Stimulated activated CD8-positive, alpha-beta memory T cell treated with anti-CD3 and anti-CD28 coated beads, Interleukin-12 subunit alpha, Interleukin-12 subunit beta, amount 100 ng/mL, for 1 hour (primary cell): ENCODE results near the gene CHADL.
"Not testable (repeated sequence)": the region's sequence is repeated elsewhere in the genome, so short reads cannot be mapped to it uniquely, and the experiment has no call there.

Source experiments
- DNase-seq: peaks from one replicate; pipeline ENCODE4 v3.0.0-alpha.2; 2020; ENCODE audit warnings: low read depth

The CHADL gene, protein sequence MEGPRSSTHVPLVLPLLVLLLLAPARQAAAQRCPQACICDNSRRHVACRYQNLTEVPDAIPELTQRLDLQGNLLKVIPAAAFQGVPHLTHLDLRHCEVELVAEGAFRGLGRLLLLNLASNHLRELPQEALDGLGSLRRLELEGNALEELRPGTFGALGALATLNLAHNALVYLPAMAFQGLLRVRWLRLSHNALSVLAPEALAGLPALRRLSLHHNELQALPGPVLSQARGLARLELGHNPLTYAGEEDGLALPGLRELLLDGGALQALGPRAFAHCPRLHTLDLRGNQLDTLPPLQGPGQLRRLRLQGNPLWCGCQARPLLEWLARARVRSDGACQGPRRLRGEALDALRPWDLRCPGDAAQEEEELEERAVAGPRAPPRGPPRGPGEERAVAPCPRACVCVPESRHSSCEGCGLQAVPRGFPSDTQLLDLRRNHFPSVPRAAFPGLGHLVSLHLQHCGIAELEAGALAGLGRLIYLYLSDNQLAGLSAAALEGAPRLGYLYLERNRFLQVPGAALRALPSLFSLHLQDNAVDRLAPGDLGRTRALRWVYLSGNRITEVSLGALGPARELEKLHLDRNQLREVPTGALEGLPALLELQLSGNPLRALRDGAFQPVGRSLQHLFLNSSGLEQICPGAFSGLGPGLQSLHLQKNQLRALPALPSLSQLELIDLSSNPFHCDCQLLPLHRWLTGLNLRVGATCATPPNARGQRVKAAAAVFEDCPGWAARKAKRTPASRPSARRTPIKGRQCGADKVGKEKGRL

DNA sequence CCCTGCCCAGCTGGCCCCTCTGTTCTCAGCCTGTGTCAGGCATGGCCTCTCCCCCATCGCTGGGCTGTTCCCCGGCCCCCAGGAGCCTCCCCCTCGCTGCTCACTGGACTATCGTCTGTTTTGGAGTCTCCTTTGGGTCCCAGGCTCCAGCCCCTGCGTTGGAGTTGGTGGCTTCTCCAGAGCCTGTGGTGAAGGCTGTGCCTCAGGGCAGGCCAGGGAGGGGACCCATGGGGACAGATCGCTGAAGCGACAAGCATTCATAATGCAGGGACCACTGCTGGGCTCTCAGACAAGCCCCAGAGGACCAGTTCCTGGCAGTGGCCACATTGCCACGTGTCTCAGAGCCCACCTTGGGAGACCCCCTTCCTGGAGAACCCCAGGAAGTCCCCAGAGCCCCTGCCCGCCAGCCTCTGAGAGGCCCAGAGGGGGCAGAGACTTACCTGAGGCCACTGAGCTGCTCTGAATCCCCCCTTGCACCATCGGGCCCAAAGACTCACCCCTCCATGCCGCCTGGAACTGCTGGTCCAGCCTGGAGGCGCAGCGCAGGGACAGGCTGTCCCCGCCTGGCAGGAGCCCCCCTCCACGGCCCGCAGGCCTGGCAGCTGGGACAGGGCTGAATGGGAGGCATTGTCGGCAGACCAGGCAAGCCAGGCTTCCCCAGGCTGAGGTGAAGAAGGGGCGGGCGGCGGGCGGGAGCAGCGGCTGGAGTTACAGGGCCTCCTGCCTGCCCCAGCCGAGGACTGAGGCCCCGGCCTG is at the start of gene CHADL:
Gene CHADL (minus strand): TSS at position 555 of the 756 bp plus-strand sequence. CDS start 50 bp downstream, at position 505.
- no peak for DNase-seq

DNA sequence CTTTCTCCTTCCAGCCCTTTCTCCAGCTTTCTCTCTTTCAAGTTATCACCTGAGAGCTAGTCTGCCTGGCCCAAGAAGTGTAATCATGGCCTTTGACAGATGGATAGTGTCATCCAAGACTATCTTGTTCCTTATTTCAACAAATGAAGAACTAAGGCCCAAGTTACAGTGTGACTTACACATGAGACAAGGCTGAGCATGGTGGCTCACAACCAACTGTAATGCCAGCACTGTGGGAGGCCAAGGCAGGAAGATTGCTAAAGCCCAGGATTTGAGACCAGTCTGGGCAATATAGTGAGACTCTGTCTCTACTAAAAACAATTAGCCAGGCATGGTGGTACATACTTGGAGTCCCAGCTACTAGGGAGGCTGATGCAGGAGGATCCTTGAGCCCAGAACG is 48.9 kb upstream of the CHADL start:
- no peak for DNase-seq

DNA sequence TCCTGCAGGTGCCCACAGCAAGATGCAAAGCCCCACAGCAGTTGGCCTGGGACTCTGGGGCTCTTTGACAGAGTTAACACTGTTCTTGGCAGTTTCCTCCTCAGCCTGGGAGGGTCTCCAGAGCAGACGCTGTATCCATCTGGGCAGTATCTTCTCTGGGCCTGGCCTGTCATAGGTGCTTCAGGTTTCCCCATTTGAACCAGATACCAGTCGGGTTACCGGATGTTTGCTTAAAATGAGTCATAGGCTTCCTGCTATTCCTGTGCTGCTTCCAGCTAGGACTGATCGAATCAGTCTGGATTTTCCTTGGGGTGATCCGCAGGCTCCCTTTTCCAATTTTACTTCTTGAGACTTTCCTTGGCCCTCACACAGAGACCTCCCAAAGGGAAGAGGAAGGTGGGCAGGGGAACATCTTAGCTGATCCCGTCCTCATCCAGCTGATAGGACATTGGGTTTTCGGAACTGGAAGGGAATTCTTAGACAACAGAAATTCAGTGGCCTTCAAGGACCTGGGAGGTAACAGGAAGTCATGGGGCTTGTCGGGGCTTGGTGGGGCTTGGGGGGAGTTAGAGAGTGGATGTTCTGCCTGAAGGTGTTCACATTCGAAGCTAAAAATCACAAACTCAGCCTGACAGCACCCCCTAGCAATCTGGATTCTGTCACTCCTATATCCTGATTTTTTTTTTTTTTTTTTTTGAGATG is 47.7 kb upstream of the CHADL start:
- DNase-seq: no peak

DNA sequence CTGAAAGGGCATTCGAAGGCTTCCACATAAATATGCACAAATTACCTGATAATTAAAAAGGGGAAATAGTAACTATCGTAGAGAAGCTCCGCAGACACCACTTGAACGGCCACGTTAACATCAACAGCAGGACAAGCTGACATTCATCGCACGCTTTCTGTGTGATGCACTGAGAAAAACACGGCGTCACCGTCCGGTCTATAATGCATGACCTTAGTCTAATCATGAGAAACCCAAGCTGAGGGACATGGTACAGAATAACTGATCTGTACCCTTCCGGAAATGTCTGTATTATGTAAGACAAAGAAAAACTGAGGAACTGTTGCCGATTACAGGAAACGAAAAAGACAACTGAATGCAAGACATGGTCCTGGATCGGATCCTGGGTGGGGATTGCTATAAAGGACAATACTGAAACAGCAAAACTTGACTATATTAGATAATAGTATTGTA is 45.9 kb upstream of the CHADL start:
- peak; percentile 15 for DNase-seq

DNA sequence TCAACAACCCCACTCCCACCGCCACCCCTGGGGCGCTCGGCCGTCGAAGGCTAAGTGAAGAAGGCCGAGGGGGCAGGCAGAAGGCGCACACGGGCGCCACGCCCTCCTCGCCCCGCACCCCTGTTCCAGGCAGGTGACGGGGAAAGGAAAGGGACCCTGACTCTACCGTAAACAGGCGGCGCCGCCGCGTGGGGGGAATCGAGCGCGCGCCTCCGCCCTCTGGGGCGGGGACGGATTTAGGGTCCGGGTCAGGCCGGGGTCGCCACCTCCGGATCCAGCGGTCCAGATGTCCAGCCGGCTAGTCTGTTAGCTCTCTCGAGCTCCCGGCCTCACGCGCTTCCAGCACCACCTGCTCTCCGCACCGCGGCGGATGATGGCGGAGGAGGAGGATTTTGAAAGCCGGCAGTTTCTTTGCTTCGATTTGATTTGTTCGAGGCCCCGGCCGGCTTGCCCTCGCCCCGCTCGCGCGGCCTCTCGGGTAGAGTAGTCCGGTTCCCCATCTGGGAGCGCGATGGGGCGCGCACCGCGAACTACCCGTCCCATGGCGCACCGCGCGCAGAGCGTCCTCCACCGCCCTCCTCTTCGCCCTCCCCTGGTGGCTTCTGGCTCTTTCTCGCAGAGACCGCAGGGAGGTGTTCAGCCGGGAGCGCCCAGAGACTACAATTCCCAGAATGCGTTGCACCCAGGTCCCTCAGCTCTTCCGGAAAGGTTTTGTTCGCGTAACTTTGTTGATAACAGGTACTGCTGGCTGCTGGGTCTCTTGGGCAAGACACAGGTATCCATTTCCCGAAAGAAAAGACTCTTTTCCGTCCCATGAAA is 45.3 kb upstream of the CHADL start, which contains the start of gene RANGAP1:
Gene RANGAP1 (minus strand): TSS at position 368 of the 819 bp plus-strand sequence. CDS start 5,143 bp downstream, outside the sequence.
- peak; percentile 96 for DNase-seq

DNA sequence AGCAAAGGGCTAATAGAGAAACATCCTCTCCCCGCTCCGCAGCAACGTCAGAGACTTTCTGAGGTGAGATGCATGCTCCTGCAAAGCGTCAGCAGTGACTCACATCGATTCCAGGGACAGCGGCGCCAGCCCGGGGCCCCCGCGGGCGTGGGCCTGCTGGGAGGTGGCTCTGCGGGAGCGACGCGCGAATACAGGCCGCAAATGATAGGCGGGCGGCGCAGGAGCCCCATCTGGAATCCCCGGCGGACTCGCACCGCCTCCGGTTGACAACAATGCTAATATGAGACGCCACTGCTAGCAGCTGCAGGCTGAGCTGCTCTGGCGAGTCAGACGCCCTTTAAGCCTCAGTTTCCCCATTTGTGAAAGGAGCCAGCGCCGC is 44.7 kb upstream of the CHADL start:
- DNase-seq: peak; percentile 68

DNA sequence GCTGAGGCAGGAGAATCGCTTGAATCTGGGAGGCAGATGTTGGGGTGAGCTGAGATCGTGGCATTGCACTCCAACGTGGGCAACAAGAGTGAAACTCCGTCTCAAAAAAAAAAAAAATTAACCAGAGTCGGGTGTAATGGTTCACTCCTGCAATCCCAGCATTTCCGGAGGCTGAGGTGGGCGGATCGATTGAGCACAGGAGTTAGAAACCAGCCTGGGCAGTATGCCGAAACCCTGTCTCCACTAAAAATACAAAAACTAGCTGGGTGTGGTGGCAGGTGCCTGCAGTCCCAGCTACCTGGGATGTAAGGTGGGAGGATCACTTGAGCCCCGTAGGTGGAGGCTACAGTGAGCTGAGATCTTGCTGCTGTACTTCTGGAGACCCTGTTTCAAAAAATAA is 43.7 kb upstream of the CHADL start:
- DNase-seq: no peak

DNA sequence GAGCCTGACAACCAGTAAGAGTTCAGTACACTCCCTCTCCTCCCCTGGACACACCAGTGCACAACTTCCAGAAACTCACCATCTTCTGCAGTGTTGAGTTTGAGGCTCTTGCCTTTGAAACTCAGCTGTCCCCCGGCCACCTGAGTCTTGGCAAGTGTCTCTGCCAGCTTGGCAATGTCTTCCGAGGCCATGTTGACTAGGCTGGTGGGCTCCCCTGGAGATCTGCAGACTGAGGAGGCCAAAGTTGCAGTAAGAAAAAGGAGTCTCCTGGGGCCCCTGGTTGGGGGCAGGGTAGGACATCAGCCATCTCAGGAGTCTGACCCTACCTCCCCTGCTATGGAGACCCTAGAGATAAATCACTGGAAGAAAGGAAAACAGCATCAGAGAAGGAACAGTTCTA is 40.1 kb upstream of the CHADL start:
- DNase-seq: no peak

DNA sequence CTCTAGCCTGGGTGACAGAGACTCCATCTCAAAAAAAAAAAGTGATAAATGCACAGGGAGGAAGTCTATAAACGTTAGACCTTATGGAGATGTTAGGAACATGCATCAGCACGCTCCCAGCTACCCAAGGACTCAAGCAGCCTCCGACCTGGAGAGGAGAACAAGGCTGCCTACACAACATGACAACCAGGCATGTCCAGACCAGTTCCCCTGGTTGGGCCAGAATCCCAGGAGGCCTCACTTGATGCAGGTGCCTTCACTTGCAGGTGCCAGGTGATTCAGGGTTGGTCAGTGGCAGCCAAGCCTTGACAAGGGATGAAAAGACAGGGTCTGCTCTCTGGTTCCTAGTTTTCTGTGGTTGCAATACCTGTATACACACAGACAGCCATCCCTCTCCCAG is 39.3 kb upstream of the CHADL start:
- no peak for DNase-seq

DNA sequence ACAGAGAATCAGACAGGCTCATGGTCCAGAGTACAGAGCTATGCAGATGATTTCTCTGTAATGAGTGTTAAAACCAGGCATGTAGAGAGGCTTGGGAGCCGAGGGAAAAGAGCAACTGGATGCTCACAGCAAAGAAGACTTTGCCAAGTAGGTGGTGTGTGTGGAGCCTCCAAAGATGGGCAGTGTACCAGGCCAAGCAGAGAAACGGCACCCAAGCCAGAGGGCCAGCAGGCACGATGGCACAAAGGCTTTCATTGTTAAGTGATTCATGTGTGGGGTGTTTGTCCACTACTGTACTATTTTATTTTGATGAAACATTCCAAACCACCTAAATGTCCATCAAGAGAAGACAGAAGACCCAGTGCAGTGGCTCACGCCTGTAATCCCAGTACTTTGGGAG is 34.1 kb upstream of the CHADL start:
- no peak for DNase-seq

DNA sequence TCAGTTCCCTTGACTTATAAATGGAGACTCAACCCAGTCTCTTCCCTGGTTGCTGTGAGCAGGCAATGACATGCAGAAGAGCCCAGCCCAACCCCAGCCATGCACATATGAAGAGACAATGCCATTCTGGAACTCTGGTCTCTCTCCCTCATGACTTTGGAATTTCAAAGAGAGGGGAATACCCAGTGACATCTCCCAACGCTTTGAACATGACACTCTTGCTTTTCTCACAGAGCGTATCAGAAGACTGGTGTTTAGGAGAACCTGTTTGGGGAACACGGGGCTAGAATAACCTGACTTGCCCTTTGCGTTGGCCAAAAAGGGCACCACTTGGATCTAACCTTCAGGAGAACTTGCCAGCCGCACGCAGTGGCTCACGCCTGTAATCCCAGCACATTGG is 32.4 kb upstream of the CHADL start:
- DNase-seq: no peak

DNA sequence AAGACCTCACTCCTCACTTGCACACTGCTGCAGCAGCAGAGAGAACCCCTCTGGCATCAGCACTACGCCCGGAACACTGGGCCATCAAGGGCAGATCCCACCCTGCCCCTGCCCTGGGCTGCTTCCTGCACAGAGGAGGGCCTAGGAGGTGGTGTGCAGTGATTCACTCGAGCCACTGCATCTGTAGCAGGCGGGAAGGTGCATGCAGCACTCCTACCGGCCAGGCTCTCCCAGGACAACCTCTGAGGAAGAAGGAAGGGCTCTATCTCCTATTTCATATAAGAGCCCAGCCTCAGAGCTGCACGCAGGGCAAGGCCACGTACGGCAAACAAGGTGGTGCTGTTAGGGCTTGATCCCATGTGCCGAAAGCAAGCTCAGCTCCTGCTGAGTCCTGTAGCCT is 31.1 kb upstream of the CHADL start:
- DNase-seq: no peak

DNA sequence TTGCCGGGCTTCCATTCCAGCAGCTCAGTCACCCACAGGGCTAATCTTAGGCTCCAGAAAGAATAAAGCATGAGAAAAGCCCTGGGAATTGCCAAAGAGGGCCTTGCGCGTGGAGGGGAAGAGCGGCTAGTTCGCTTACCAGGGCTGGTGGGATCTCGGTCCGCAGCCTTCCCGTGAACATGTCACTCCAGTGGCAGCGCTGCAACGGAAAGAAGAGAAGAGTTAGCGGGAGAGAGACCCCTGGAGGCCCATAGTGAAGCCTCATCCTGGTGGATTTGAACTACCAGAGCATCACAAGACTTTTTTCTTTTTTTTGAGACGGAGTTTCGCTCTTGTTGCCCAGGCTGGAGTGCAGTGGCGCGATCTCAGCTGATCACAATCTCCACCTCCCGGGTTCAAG is 27.2 kb upstream of the CHADL start:
- no peak for DNase-seq

DNA sequence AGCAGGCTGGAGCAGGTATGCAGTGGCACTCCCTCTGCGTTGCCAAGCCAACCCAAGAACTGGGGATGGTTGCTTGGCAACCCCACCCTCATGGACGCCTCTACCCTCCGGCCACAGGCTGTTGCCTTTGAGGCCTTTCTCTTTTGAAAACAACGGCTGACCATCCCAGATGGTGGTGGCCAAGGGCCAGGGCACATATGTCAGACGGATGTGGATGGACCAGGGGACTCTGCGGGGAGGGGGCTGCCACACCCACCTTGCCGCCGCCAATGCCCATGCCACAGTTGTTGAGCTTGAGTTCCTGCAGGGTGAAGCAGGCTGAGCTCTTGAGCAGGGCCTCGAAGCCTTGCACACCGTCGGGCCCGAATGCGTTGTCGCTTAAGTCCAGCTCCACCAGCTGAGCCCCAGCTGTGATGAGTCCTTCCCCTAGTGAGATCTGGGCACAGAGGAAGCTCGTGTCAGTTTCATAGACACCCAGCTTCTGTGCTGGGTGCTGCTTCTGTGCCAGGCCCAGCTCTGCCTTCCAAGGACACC is 23.7 kb upstream of the CHADL start:
- no peak for DNase-seq

DNA sequence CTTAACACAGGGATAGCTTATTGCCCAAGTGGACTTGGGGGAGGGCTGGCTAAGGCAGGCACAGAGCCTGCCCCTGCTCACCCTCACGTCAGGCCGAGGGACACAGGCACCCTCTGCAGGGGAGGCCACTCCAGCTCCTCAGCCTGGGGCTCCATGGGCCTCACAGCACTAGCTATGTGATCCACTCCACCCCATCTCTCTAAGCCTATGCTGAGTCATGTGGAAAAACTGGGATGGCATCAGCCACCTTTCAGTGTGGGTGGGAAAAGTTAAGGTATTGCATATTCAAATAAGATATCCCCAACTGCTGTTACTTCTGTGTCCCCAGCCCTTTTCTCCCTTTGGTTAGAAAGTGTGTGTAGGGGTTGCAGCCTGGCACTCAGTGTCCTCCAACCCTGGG is 23.0 kb upstream of the CHADL start:
- DNase-seq: no peak

DNA sequence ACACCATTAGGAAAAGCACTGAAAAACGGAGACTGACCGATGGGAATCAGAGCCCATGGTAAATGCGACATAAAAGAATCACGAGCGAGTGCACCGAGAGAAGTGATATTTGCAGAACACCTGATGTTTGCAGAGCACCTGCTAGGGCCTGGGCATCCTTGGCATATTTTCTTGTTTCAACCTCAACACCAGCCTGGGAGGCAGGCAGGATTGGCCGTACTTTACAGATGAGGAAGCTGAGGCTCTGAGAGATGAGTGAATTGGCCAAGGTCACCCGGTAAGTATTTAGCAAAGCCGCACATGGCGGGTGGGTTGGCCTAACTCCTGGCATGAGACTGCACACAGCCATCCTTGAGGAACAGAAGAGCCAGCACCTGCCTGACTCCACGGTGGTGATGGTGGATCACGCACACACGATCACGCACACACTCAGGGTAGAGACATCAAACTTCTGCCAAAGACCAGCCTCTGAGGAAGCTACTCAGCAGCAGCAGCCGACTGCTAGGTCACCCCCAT is 21.6 kb upstream of the CHADL start:
- no peak for DNase-seq

DNA sequence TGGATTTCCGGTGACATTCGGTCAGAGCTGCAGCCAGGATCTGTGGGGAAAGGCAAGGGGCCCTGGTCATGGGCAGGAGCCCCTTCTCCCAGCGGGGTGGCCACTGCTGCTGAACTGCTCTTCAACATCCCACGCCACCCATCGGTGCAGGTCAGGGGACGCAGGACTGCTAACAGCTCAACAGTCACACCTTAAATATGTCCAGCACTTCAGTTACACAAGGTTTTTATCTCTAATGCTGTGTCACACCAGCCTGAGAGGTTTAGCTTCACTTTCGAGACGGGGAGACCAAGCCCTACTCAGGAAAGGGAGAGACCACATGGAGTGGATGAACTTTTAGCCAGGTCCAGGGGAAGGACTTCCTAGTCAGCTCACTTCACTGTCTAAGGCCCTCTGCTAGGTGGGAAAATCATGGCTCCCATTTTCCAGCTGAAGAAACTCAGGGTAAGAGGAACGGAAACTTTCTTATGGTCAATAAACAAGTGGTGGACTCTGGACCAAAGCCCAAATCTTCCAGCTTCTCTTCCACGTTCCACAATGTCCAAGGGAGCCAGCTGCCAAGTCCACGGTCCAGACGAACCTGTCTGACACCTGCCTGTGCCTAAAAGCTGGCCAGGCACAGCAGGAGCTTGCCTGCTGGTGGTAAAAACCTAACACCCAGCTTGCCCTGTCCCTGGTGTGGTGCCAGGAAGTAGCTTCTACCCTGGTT is 21.0 kb upstream of the CHADL start:
- DNase-seq: no peak

DNA sequence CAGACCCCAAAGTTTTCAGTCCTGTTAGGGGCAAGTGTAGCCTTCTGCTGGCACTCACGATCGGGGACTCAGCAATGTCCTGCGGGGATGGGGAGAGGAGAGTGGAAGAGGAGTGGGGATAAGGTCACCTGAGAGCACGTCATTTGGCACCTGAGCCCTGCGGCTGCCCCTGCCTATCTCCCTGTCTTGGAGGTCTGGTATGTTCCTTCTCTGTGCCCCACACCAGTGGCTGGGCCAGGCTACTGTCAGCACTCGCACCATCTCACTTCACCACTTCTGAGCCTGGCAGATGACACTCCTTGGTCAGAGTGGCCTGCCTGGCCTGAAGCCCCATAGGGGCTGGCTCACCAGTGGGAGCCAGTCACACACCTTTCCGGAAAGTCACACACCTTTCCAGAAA is 20.1 kb upstream of the CHADL start:
- DNase-seq: no peak

DNA sequence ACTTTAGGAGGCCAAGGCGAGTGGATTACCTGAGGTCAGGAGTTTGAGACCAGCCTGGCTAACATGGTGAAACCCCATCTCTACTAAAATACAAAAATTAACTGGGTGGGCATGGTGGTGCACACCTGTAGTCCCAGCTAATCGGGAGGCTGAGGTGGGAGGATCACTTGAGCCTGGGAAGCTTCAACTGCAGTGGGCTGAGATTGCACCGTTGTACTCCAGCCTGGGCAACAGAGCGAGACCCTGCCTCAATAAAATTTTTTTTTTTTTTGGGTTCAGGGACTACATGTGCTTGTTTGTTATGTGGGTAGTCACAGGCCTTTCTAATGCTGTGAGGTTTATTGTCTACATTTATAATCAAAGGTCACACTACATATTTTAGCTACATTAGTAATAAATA is 19.0 kb upstream of the CHADL start:
- not testable (repeated sequence) for DNase-seq

DNA sequence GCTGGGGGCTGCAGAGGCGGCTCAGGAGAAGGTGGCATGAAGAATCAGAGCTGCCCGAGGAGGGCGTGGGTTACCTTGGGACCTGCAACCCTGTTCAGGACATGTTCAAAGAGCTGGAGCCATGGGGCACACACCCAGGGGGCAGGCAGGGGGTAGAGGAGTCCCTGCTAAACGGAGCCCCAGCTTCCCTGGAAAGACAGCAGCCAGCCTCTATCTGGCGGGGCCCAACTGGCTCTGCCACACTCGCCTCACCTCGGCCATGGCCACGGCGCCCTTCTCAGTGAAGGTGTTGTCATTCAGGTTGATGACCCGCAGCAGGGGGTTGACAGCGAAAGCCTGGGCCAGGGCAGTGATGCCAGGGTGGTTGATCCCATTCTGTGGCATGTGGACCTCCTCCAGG is 17.0 kb upstream of the CHADL start:
- DNase-seq: no peak
